ENCODE results near the gene ZNF85. TPM values are rescaled to one million over a fixed set of nuclear protein-coding genes. Genes with fewer than 3 reads are reported as not detected.
"Not testable (repeated sequence)": the region's sequence is repeated elsewhere in the genome, so short reads cannot be mapped to it uniquely, and the experiment has no call there.

ZNF85 gene
- total RNA-seq, 2 experiments from 2014 or later: 3.4 to 4.7 TPM

DNA sequence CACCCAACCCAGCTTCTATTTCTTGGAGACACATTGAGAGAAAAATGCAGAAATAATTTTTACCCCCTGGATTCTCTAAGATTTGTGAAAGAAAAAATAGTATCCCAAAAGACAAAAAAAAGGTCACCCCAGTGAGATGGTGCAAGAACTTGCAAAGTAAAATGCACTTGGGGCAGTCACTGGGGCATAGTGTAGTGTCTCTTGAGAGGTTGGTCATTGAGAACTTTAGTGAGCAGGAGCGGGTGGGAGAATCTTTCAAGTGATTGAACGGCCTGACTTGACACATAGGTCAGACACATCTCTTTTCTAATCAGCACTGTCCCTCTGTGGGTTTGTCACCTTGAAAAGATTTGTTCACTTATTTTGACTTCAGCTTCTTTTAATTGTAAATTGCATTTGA, 2.4 kb downstream of the ZNF85 start:
- Mint-ChIP-seq H3K27ac (no peak overlapping the region), H3K9me3 (no peaks in the 10 kb centered on the region), H3K27me3 (no peaks in the 10 kb centered on the region), H3K36me3 (ENCODE audit: low read depth) (peaks cover 23% of the 10 kb centered on the region), H3K4me1 (ENCODE audit: low read depth) (peaks cover 26% of the 10 kb centered on the region), H3K4me3 (peak overlapping the region; percentile 48)
- ATAC-seq (ENCODE audit: poor library complexity) (no peak), DNase-seq (no peak)
- CTCF ChIA-PET: no interaction called here
- TF ChIP-seq, protein P1, sequence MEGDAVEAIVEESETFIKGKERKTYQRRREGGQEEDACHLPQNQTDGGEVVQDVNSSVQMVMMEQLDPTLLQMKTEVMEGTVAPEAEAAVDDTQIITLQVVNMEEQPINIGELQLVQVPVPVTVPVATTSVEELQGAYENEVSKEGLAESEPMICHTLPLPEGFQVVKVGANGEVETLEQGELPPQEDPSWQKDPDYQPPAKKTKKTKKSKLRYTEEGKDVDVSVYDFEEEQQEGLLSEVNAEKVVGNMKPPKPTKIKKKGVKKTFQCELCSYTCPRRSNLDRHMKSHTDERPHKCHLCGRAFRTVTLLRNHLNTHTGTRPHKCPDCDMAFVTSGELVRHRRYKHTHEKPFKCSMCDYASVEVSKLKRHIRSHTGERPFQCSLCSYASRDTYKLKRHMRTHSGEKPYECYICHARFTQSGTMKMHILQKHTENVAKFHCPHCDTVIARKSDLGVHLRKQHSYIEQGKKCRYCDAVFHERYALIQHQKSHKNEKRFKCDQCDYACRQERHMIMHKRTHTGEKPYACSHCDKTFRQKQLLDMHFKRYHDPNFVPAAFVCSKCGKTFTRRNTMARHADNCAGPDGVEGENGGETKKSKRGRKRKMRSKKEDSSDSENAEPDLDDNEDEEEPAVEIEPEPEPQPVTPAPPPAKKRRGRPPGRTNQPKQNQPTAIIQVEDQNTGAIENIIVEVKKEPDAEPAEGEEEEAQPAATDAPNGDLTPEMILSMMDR (IDR thresholded peaks at IDR 0.05): no peak
- Histone ChIP-seq H3K9me3 (ENCODE audit: control insufficient read depth in 1 of 2, insufficient read depth in 1 of 2, low read length in 2 of 2) (no peaks in the 10 kb centered on the region), H3K27me3 (ENCODE audit: control insufficient read depth in 1 of 2, insufficient read depth in 2 of 2, low read length in 2 of 2) (no peaks in the 10 kb centered on the region), H3K4me3 (ENCODE audit: low read length) (no peak overlapping the region), H3K4me1 (ENCODE audit: insufficient read depth, low read length) (peaks cover 12% of the 10 kb centered on the region), H3K27ac (ENCODE audit: low read depth in 1 of 2, low read length in 2 of 2) (no peak overlapping the region), H3K36me3 (ENCODE audit: insufficient read depth, low read length) (no peaks in the 10 kb centered on the region)
- intact Hi-C loops (cut with DNase I, micrococcal nuclease): loop anchor here in 1 of 2 experiments (10.0 kb wide), 2 partner anchors 261 to 579 kb away; partner anchors contain the start of genes ZNF429 and ZNF626
- POLR2A ChIA-PET: no interaction called here

DNA sequence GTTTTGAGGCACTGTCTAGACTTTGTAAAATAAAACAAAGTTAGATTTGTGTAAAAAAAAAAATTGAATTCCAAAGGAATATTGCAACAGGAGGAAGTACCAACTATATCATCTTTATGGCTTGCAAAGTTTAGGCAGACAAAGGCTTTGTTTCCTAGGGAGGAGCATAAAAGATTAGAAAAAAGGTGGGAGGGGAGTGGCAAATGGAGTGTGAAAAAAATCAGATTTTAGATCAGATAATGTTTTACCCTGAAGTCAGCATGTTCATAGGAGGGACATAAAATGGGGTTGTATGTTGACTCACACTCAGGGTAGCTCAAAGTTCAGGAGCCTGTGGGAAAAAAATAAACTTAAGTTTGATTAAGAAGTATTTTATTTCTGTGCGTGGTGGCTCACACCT, 3.7 kb downstream of the ZNF85 start:
- Mint-ChIP-seq H3K27ac (no peak overlapping the region), H3K4me3 (no peak overlapping the region), H3K4me1 (ENCODE audit: low read depth) (peaks cover 21% of the 10 kb centered on the region), H3K36me3 (ENCODE audit: low read depth) (peaks cover 23% of the 10 kb centered on the region), H3K27me3 (no peaks in the 10 kb centered on the region), H3K9me3 (no peaks in the 10 kb centered on the region)
- POLR2A ChIA-PET: no interaction called here
- no peaks in the 10 kb centered on the region for H3K36me3 ChIP-seq (ENCODE audit: insufficient read depth, low read length)
- CTCF ChIA-PET: no interaction called here
- DNase-seq (no peak), ATAC-seq (ENCODE audit: poor library complexity) (no peak)
- H3K27ac ChIP-seq (ENCODE audit: low read depth in 1 of 2, low read length in 2 of 2): no peak overlapping the region
- H3K9me3 ChIP-seq (ENCODE audit: control insufficient read depth in 1 of 2, insufficient read depth in 1 of 2, low read length in 2 of 2): no peaks in the 10 kb centered on the region
- peaks cover 12% of the 10 kb centered on the region for H3K4me1 ChIP-seq (ENCODE audit: insufficient read depth, low read length)
- no peaks in the 10 kb centered on the region for H3K27me3 ChIP-seq (ENCODE audit: control insufficient read depth in 1 of 2, insufficient read depth in 2 of 2, low read length in 2 of 2)
- H3K4me3 ChIP-seq (ENCODE audit: low read length): no peak overlapping the region
- intact Hi-C loops (cut with DNase I, micrococcal nuclease): loop anchor here in 1 of 2 experiments (10.0 kb wide), 2 partner anchors 262 to 578 kb away; partner anchors contain the start of genes ZNF429 and ZNF626
- TF ChIP-seq, protein P1 (IDR thresholded peaks at IDR 0.05): no peak

DNA sequence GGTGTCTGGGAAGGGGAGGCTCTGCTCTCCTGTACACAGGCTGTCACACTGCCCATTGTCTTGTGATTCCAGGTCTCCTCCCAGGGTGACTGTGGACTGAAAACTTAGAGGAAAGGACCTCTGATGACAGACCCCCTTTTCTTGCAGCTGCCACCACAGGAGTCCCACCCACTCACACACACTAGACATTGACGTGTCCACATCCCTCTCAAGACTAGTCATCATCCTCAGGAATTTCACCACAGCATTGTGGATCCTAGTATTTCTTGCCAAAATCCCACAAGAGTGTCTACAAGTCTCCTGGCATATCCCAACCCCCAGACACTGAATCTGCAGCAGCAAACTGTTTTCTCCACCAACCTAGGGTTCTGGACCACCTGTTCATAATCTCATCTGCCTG, 5.3 kb downstream of the ZNF85 start:
- Histone ChIP-seq H3K36me3 (ENCODE audit: insufficient read depth, low read length) (no peaks in the 10 kb centered on the region), H3K9me3 (ENCODE audit: control insufficient read depth in 1 of 2, insufficient read depth in 1 of 2, low read length in 2 of 2) (no peaks in the 10 kb centered on the region), H3K4me1 (ENCODE audit: insufficient read depth, low read length) (peaks cover 6% of the 10 kb centered on the region), H3K27me3 (ENCODE audit: control insufficient read depth in 1 of 2, insufficient read depth in 2 of 2, low read length in 2 of 2) (no peaks in the 10 kb centered on the region), H3K27ac (ENCODE audit: low read depth in 1 of 2, low read length in 2 of 2) (no peak overlapping the region), H3K4me3 (ENCODE audit: low read length) (no peak overlapping the region)
- no peak for DNase-seq
- intact Hi-C loops (cut with DNase I, micrococcal nuclease): loop anchor here in 1 of 2 experiments (10.0 kb wide), 2 partner anchors 264 to 576 kb away; partner anchors contain the start of genes ZNF429 and ZNF626
- ChIA-PET CTCF (no interaction called here), POLR2A (interaction anchor here (0.7 kb wide), 1 partner anchor 889 kb away, joined by 4 read pairs; the partner anchor contains the start of gene ZNF682)
- TF ChIP-seq, protein P1 (IDR thresholded peaks at IDR 0.05): no peak
- peaks cover 10% of the 10 kb centered on the region for H3K4me1 Mint-ChIP-seq (ENCODE audit: low read depth)
- no peak for ATAC-seq (ENCODE audit: poor library complexity)
- no peak overlapping the region for H3K4me3 Mint-ChIP-seq
- H3K36me3 Mint-ChIP-seq (ENCODE audit: low read depth): peaks cover 27% of the 10 kb centered on the region
- no peaks in the 10 kb centered on the region for H3K27me3 Mint-ChIP-seq
- H3K27ac Mint-ChIP-seq: no peak overlapping the region
- H3K9me3 Mint-ChIP-seq: no peaks in the 10 kb centered on the region

DNA sequence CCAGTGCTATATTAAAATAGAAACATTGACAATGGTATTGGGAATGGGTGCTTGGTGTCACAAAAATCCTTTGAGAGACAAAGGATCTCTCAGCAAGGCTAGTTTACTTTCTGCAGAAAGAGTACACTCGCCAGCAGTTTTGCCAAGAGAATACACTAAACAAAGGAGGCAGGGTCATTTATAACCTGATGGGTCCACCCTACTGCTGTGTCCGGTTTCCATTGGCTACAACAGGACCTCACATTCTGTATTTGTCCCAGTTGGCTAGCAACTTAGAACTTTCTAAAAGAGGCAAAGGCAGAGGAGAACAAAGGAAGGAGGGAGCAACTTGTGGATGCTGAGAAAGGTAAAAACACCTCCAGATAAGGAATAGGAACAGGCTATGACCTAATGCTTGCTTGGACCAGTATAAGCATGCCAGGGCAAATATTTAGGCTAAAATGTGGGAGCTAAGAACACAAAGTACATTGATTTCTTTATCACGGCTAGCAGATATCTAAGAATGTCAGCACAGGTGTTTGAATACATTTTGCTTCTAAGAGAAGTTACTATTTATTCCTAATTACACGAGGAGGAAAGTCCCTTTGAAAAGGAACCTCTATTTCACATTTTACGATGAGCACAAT, 13.4 kb downstream of the ZNF85 start:
- H3K4me1 Mint-ChIP-seq (ENCODE audit: low read depth); intact Hi-C loops (cut with DNase I, micrococcal nuclease); DNase-seq; H3K27me3 ChIP-seq (ENCODE audit: control insufficient read depth in 1 of 2, insufficient read depth in 2 of 2, low read length in 2 of 2); H3K4me3 ChIP-seq (ENCODE audit: low read length); H3K27ac Mint-ChIP-seq; CTCF ChIA-PET; H3K27ac ChIP-seq (ENCODE audit: low read depth in 1 of 2, low read length in 2 of 2); H3K27me3 Mint-ChIP-seq; POLR2A ChIA-PET; H3K9me3 Mint-ChIP-seq; H3K4me1 ChIP-seq (ENCODE audit: insufficient read depth, low read length); H3K9me3 ChIP-seq (ENCODE audit: control insufficient read depth in 1 of 2, insufficient read depth in 1 of 2, low read length in 2 of 2); ATAC-seq (ENCODE audit: poor library complexity); H3K4me3 Mint-ChIP-seq: not testable (repeated sequence)
- peaks cover 10% of the 10 kb centered on the region for H3K36me3 ChIP-seq (ENCODE audit: insufficient read depth, low read length)
- peaks cover 80% of the 10 kb centered on the region for H3K36me3 Mint-ChIP-seq (ENCODE audit: low read depth)

GRCh38 chr19:20952561-20953095, 29.6 kb downstream of the ZNF85 start:
- DNase-seq; H3K36me3 ChIP-seq (ENCODE audit: insufficient read depth, low read length); H3K4me1 ChIP-seq (ENCODE audit: insufficient read depth, low read length); H3K27ac Mint-ChIP-seq; H3K4me3 Mint-ChIP-seq; H3K4me1 Mint-ChIP-seq (ENCODE audit: low read depth); H3K4me3 ChIP-seq (ENCODE audit: low read length); H3K27me3 Mint-ChIP-seq; POLR2A ChIA-PET; CTCF ChIA-PET; intact Hi-C loops (cut with DNase I, micrococcal nuclease); H3K27ac ChIP-seq (ENCODE audit: low read depth in 1 of 2, low read length in 2 of 2); H3K27me3 ChIP-seq (ENCODE audit: control insufficient read depth in 1 of 2, insufficient read depth in 2 of 2, low read length in 2 of 2); ATAC-seq (ENCODE audit: poor library complexity): not testable (repeated sequence)
- peaks cover 29 to 38% of the 10 kb centered on the region in 2 experiments for H3K9me3 ChIP-seq (ENCODE audit: control insufficient read depth in 1 of 2, insufficient read depth in 1 of 2, low read length in 2 of 2)
- H3K9me3 Mint-ChIP-seq: peaks cover 12% of the 10 kb centered on the region
- H3K36me3 Mint-ChIP-seq (ENCODE audit: low read depth): peaks cover 32% of the 10 kb centered on the region

All from CD4-positive, alpha-beta T cell (primary cell).